Lower lobe of right lung (tissue), 2 donors: ENCODE results near the gene RPL22. TPM values are rescaled to one million over a fixed set of nuclear protein-coding genes. Genes with fewer than 3 reads are reported as not detected.

Source experiments
- ATAC-seq, 2 donors: fragments of 200-7000 bp; cut with Tn5 transposase; one replicate each; pipeline ENCODE4 v1.9.1; 2020 to 2022; ENCODE audit warnings: mild to moderate bottlenecking in 2 of 2, moderate library complexity in 2 of 2
- DNase-seq: peaks from one replicate; pipeline ENCODE4 v3.0.0-alpha.2; 2020
- H3K27ac ChIP-seq: fragments of 200-600 bp; one replicate; pipeline ENCODE4 v1.8.0; 2022
- H3K27me3 ChIP-seq: fragments of 200-600 bp; one replicate; pipeline ENCODE4 v1.8.0; 2022; ENCODE audit warnings: low read depth
- H3K36me3 ChIP-seq: fragments of 200-600 bp; one replicate; pipeline ENCODE4 v1.8.0; 2022; ENCODE audit warnings: mild to moderate bottlenecking
- H3K4me1 ChIP-seq: fragments of 200-600 bp; one replicate; pipeline ENCODE4 v1.8.0; 2022
- H3K4me3 ChIP-seq: fragments of 200-600 bp; one replicate; pipeline ENCODE4 v1.8.0; 2022; ENCODE audit warnings: mild to moderate bottlenecking
- H3K9me3 ChIP-seq: fragments of 200-600 bp; one replicate; pipeline ENCODE4 v1.8.0; 2022
- intact Hi-C: fragments of 100-400 bp; cut with DNase I; formaldehyde crosslinking; loops from one replicate; pipeline ENCODE4 v1.11.0; 2022
- total RNA-seq: library from RNA; stranded (reverse); fragmentation: NEBNext Ultra II Directional; extraction: Animal tissue kit (Norgen Biotek cat#: 25700); gene quantifications from one replicate; pipeline ENCODE4 v1.2.1, GENCODE V29; 2021
- TF ChIP-seq, protein P1 (sequence below): fragments of 200-600 bp; IDR thresholded peaks from one replicate; pipeline ENCODE4 v1.8.0; 2022; ENCODE audit warnings: antibody characterized with exemption, mild to moderate bottlenecking
- donor health status: DM: no; HTN: yes; CAD: no; lungs with severe emphysema.

RPL22 gene
- total RNA-seq, 1 donor from 2014 or later = 317 TPM

DNA sequence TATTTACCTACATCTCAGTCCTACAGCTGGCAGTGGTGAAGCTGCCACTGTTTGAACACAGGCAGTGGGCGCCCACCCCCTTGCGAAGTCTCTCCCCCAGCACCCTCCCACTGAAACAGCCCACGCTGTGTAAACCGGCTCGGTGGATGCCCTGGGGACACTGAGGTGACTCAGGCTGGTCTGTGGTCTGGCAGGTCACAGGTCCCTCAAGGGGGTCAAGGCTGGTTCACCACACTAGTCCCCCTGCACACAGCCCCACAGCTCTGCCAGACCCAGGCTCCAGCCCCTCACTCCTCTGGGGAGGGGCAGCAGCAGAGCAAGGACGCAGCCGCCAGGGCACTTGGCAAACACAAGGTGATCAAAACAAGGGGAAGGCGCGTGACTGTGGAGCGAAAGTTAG lies 26.8 kb downstream of the RPL22 start:
- DNase-seq = no peak
- Histone ChIP-seq H3K36me3 (no peaks in the 10 kb centered on the region), H3K4me3 (no peak overlapping the region), H3K27ac (no peak overlapping the region), H3K4me1 (peaks cover 5% of the 10 kb centered on the region), H3K9me3 (no peaks in the 10 kb centered on the region), H3K27me3 (peaks cover 55% of the 10 kb centered on the region)
- no peak for ATAC-seq
- intact Hi-C loops = no loop called here
- TF ChIP-seq, protein P1, sequence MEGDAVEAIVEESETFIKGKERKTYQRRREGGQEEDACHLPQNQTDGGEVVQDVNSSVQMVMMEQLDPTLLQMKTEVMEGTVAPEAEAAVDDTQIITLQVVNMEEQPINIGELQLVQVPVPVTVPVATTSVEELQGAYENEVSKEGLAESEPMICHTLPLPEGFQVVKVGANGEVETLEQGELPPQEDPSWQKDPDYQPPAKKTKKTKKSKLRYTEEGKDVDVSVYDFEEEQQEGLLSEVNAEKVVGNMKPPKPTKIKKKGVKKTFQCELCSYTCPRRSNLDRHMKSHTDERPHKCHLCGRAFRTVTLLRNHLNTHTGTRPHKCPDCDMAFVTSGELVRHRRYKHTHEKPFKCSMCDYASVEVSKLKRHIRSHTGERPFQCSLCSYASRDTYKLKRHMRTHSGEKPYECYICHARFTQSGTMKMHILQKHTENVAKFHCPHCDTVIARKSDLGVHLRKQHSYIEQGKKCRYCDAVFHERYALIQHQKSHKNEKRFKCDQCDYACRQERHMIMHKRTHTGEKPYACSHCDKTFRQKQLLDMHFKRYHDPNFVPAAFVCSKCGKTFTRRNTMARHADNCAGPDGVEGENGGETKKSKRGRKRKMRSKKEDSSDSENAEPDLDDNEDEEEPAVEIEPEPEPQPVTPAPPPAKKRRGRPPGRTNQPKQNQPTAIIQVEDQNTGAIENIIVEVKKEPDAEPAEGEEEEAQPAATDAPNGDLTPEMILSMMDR = no peak

DNA sequence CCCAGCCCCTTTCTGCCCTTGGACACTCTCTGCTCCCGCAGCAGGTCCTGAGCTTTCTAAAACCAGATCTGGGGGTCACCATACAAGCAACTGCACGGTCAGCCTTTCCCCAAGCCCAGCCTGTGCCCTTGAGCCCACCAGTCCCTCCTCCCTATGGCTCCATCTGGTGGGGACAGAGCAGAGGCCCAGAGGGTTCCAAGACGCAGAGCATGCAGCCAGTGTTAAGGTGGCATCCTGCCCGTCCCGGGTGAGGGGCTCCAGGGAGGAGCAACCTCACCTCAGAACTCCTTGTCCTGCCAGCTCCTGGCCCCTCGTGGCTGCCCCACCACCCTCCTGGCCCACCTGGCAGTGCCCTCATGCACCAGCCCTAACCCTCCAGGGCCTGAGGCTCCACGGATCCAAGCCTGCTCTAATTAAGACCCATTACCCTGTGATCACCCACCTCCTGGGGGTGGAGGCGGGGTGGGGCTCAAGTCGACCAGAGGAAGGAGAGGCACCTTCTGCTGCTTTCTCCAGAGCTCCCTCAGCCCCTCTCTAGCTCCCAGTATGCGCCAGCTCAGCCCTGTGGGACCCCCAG lies 27.8 kb downstream of the RPL22 start:
- no peak overlapping the region for H3K27ac ChIP-seq
- peaks cover 49% of the 10 kb centered on the region for H3K27me3 ChIP-seq
- TF ChIP-seq, protein P1 = no peak
- peak; percentile 29 to 41 for ATAC-seq
- no peak for DNase-seq
- intact Hi-C loops = no loop called here
- H3K4me3 ChIP-seq = no peak overlapping the region
- no peaks in the 10 kb centered on the region for H3K36me3 ChIP-seq
- H3K9me3 ChIP-seq = no peaks in the 10 kb centered on the region
- peaks cover 5% of the 10 kb centered on the region for H3K4me1 ChIP-seq

DNA sequence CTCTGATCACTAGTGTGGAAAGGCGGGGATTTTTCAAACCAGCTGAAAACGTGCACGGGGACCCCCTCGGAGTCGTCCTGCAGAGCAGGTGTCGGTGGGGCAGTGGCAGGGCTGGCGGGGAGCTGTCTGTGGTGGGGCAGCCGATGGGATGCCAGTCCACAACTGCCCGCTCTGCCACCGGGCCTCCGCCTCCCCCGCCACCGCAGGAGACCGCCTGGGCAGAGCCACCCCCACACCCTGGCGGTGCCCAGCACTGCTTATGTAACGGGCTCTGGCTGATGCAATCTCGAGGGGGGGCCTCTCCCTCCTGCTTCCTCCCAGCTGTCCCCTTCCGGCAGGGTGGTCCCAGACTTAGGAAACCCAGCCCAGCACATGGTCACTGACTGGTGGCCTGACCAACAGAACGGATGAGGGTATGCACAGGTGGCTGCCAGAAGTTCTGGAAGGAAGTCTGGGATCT lies 28.6 kb downstream of the RPL22 start:
- TF ChIP-seq, protein P1 = no peak
- DNase-seq = no peak
- peaks cover 46% of the 10 kb centered on the region for H3K27me3 ChIP-seq
- H3K27ac ChIP-seq = no peak overlapping the region
- H3K4me3 ChIP-seq = no peak overlapping the region
- intact Hi-C loops = no loop called here
- no peaks in the 10 kb centered on the region for H3K36me3 ChIP-seq
- peaks cover 5% of the 10 kb centered on the region for H3K4me1 ChIP-seq
- H3K9me3 ChIP-seq = no peaks in the 10 kb centered on the region
- ATAC-seq = peak; percentile 8 to 15

DNA sequence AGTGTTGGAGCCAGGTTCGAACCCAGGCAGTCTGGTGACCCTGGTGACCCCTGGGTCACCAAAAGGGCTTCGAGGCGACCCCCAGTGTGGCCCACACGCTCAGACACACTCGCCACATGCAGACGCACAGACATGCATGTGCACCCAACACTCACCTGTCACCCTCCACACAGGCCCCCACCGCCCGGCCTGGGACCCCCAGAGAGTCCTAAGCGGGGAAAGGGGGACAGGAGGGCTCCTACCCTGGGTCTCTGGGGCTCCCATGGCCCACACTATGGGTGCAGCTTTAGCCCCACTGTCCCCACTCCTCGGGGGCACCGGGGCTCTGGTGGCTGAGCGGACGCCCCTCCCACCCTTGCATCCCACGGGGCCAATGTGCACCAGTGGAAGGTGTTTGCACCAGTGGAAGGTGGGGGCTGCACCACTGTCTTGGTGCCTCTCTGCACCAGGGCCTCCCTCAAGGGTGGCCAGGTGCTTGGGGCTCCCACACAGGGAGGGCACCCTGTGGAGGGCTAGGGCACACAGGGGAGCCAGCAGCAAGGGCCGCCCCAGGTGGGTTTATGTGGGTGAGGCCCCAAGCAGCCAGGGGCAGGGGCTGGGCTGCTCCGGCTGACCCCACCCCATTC lies 29.2 kb downstream of the RPL22 start:
- Histone ChIP-seq H3K9me3 (no peaks in the 10 kb centered on the region), H3K4me3 (no peak overlapping the region), H3K4me1 (peaks cover 5% of the 10 kb centered on the region), H3K27ac (no peak overlapping the region), H3K36me3 (no peaks in the 10 kb centered on the region), H3K27me3 (peaks cover 52% of the 10 kb centered on the region)
- ATAC-seq (no peak), DNase-seq (no peak)
- intact Hi-C loops = no loop called here
- TF ChIP-seq, protein P1 = no peak

DNA sequence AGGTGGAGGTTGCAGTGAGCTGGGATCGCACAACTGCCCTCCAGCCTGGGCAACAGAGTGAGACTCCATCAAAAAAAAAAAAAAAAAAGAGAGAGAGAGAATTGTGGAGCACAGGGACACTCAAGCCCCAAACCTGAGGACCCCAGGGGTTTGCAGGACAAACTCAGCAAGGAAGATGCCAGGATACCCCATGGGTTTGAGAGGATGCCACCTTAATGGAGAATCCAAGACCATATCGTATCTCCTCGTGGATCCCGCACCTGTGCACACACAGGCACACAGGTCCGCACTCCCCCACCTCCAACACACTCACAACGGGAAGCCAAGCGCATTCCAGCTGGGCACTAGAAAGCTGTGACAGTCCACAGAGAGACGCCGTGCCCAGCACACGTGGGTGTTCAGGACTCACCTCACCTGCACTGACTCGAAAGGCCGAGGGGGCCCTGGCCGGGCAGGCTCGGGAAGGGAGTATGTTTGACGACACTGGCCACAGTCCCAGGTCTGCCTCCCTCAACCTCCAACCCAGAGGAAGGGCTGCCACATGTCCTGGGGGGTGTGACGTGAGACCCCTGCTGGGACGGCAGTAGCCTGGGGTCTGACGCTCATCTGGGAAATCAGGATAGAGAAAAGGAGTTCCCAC lies 30.3 kb downstream of the RPL22 start:
- Histone ChIP-seq H3K4me1 (peaks cover 5% of the 10 kb centered on the region), H3K27ac (no peak overlapping the region), H3K4me3 (no peak overlapping the region), H3K36me3 (no peaks in the 10 kb centered on the region), H3K9me3 (no peaks in the 10 kb centered on the region), H3K27me3 (peaks cover 58% of the 10 kb centered on the region)
- DNase-seq = peak; percentile 30
- no peak for ATAC-seq
- TF ChIP-seq, protein P1 = no peak
- intact Hi-C loops = no loop called here
